ENCODE data around the gene FBXW2.
A peak's percentile ranks its signal among the peaks of the same experiment; 100 is the strongest.

The FBXW2 gene

DNA sequence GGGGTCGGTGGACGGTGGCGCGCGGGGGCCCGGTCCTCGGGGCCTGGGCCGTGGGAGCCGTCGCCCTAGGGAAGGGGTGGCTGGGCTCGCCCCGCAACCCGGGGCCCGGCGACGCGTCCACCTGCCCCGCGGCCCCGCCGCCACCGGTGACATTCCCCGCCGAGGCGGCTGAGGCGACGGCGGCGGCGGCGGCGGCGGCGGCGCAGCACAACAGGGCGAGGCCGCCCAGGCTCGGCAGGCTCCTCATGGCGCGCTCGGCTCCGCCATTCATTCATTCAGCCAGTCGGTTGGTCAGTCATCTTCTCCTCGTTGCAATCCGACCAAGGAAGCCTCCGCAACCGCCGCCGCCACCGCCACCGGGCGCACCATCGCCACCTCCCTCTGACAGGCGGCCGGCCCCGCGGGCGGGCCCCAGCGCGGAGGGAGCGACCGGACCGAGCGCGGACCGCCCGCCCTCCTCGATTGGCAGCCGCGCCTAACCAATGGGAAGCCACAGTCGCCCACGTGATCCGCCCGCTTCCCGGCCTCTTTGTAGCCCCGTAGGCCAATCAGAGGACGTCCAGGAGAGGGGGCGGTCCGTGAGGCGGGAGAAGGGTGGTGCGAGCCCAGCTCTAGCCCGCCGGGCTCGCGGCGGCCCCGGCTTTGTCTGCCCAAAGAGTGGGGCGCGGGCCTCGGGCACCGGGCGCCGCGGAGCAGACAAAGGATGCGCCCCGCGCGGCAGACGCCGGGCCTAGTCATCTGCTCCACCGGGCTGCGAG is 78.9 kb downstream of the FBXW2 start, which contains the start of gene MEGF9:
Gene MEGF9 (minus strand): TSS at position 383 of the 758 bp plus-strand sequence. CDS start 112 bp downstream, at position 271.
- DNase-seq (ENCODE audit: low spot score): peak; percentile 98

DNA sequence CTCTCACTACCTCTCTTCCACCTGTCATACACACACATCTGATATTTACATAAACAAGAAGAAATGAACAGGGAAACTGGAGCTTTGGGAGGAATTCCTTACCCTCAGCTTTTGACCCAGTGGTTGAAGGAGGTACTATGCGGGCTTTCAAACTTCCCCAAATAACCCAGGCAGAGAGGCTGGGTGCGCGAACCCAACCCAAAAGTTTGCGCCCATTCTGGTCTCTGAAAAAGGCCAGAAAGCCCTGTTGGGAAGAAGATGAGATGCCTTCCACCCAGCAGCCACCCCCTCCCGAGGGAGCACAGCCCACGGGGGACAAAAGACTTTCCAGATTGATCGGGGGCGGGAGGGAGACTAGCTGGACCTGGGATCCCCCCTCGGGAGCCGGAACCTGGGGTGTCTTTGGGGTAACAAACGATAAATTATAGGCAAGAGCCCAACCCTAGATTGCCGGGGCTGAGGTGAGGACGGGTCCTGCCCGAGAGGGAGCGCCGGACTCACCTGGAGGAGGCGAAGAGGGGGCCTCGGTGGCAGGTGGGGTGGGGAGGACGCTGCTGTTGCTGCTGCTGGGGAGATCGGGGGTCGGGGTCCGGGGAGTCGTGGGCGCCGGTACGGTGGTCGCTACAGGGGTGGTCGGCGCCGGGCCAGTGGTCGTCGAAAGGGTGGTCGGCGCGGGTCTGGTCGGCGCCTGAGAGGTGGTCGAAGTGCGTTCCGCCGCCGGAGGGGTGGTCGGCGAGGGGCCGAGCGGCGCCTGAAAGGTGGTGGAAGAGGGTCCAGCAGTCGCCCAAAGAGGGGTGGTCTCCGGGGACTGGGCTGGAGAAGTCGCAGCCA is 79.7 kb downstream of the FBXW2 start:
- DNase-seq (ENCODE audit: low spot score): peak; percentile 64

DNA sequence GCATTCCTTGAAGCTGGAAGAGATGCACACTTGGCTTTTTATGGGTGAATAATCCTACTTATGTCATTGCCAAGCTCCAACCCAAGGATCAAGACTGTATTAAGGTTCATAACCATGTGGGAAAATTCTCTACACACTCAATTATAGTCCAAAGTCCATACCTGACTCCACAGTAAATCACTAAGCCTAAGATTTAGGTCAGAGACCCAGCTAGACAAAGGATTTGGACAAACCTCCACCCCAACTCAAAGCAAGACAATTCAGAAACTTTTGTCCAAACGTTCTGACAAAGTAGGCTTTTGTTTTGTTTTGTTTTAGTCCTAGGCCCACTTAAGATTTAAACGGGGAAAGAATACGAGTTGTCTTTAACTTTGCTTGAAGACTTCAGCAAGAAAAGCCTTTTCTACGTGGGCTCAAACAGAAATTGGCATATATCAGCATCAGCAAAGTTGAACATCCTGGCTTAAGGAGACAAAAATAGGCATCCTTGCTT is 80.6 kb downstream of the FBXW2 start:
- peak; percentile 68 for DNase-seq (ENCODE audit: low spot score)

DNA sequence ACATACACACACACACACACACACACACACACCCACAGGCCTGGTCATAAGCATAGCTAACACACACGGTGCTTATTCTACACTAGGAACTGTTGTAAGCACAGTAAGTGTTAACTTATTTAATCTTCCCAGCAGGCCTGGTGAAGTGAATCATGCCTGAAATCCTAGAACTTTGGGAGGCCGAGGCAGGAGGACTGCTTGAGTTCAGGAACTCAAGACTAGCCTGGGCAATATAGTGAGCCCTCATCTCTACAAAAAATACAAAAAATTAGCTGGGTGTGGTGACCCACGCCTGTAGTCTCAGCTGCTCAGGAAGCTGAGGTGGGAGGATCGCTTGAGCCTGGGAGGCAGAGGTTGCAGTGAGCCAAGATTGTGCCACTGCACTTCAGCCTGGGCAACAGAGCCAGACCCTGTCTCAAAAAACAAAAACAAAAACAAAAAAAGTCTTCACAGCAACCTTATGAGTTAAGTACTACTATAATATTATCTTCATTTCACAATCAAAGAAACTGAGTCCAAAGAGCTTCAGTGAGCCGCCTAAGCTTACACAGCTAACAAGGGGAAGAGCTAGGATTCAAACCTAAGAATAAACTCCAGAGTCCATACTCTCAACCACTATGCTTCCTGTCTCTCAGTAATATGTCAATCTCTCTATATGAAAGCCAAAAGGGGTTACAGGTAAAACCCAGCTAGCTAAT is 81.2 kb downstream of the FBXW2 start:
- DNase-seq (ENCODE audit: low spot score): peak; percentile 70

DNA sequence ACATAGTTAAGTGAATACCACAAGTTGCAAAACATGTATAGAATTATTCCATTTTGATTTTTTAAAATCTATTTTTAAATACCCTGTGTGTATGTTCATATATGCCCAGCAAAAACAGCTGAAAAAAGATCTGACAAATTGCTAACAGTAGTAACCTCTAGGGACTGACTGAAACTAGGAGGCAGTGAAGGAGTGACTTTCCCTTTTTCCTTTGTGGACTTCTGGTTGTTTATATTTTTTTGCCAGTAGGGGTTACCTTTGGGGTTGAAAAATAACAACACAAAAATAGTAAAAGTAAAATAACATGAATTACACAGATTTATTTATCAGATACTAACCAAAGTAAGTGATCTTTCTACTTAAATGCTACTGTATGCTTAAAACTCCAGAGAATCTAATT is 81.9 kb downstream of the FBXW2 start:
- peak; percentile 80 for DNase-seq (ENCODE audit: low spot score)

DNA sequence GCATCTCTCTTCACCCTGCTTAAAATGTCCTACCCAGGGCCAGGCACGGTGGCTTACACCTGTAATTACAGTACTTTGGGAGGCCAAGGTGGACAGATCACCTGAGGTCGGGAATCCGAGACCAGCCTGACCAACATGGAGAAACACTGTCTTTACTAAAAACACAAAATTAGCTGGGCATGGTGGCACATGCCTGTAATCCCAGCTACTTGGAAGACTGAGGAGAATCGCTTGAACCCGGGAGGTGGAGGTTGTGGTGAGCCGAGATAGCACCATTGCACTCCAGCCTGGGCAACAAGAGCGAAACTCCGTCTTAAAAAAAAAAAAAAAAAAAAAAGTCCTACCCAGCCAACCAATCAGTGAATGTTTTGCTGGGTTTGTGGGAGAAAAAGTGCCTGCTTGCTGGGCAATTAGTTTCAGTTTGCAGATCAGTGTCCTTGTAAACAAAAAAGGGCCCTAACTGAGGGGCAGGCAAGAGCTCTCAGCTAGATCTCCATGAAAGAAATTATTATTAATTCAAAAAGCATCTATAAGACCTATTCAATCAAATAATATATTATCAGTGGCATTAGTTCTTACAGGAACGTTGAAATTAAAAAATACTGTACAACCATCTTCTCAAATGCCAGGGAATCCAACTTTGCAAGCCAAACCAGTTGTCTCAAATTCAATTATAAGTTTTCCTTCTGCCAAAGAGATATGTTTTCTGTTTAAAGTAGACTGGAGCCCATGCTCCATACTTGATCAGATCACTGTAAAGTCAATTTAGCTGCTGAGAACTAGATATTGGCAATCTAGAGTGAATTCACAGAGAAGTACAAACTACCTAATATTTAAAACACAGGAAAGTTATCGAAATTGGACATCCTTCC is 82.9 kb downstream of the FBXW2 start:
- peak; percentile 91 for DNase-seq (ENCODE audit: low spot score)

DNA sequence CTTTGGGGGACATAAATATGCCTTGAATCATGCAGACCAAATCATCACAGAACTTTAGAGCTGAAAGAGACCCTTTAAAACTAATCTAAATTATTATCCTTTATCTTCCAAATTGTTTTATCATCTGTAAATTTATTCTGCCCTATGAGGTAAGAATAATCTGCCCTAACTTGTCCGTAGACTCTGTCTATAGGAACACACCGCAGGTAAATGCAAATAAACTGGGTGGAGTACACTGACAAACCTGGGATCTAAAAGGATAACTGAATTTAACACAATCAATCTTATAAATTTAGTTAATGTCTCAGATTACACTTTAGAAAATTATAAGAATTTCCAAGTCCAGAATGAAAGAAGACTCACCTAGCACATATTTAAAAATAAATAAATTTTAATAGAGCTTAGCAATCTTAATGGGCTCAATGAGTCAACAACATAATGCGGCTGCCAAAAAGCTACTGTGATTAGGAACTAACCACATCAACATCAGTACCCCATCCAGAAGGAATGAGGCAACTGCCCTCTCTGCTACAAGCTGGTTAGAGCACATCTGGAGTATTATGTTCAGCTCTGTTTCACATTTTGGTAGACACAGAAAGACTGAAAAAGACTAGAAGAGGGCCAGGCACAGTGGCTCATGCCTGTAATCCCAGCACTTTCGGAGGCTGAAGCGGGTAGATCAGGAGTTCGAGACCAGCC is 84.5 kb downstream of the FBXW2 start:
- peak; percentile 33 for DNase-seq (ENCODE audit: low spot score)

DNA sequence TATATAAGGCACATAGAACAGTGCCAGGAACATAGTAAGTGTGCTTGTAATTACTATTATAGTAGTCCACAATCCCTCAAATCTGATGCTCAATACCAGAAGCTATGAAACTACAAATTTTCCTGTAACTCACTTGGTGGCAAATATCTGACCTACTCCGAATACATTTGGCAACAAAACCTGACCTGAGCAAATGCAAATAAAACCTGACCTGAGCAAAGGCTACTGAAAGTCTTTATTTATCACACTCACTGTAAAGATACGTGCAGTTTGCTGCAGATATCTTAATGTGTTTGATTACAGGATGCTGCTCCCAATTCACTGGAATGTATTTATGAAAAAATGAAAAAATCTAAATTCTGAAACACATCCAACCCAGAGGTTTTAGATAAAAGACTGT is 86.0 kb downstream of the FBXW2 start:
- DNase-seq (ENCODE audit: low spot score): no peak

All from RKO (cell line).